COLO829 (cell line): ENCODE data around the gene NHLRC4.

ENCODE experiments used
- DNase-seq: peaks from one replicate; pipeline ENCODE4 v3.0.0; 2012; ENCODE audit warnings: low spot score

Gene NHLRC4

GRCh38 chr16:566475-567372, at the start of gene NHLRC4:
NHLRC4 (plus strand) TSS chr16:567005; CDS start chr16:568048, 1,043 bp downstream.
- peak; percentile 74 for DNase-seq

GRCh38 chr16:518858-519257, 47.9 kb upstream of the NHLRC4 start:
- DNase-seq: no peak

- no peak for DNase-seq
Measured at GRCh38 chr16:519425-519824, 47.4 kb upstream of the NHLRC4 start.

DNA sequence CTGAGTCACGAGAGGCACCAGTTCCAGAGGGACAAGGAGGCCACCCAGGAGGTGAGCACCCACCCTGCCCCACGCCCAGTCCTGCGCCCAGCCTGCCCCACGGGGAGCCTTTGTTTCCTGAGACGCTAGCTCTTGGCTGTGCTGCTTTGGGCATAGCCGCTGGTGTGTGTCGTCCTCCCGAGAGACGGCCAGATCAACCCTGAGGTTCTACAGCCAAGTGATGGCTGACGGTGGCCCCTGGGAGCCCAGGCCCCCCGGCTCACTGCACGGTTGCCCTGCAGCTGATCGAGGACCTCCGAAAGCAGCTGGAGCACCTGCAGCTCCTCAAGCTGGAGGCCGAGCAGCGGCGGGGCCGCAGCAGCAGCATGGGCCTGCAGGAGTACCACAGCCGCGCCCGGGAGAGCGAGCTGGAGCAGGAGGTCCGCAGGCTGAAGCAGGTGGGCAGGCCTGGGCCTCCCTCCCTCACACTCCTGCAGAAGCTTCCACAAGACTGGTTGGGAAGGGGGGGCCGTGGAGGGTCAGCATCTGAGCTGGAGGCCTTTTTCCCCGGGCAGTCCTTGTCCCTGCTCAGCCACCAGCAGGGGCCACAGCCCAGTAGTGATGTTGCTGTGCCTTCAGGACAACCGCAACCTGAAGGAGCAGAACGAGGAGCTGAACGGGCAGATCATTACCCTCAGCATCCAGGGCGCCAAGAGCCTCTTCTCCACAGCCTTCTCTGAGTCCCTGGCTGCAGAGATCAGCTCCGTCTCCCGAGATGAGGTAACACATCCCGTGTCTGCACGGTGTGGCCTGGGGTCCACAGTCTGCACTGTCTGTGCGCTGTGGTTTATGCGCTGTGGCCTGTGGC, 46.7 kb upstream of the NHLRC4 start:
- DNase-seq: no peak

DNA sequence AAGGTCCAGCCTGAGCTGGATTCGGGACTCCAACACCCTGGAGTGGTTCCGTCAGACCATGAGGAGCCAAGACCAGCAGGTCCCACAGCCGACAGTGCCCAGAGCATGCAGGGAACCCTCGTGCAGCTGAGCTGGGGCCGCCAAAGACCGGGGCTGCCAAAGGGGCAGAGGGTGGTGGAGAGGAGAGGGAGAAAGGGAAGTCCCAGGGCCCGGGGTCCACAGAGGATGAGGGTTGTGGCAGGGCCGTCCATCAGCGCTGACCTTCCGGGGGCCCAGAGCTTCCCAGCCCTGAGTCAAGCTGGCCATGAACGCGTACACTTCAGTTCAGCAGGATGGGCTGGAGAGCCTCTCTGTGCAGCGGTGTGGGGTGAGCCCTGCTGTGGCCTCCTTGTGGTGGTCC, 46.0 kb upstream of the NHLRC4 start:
- DNase-seq: no peak

DNA sequence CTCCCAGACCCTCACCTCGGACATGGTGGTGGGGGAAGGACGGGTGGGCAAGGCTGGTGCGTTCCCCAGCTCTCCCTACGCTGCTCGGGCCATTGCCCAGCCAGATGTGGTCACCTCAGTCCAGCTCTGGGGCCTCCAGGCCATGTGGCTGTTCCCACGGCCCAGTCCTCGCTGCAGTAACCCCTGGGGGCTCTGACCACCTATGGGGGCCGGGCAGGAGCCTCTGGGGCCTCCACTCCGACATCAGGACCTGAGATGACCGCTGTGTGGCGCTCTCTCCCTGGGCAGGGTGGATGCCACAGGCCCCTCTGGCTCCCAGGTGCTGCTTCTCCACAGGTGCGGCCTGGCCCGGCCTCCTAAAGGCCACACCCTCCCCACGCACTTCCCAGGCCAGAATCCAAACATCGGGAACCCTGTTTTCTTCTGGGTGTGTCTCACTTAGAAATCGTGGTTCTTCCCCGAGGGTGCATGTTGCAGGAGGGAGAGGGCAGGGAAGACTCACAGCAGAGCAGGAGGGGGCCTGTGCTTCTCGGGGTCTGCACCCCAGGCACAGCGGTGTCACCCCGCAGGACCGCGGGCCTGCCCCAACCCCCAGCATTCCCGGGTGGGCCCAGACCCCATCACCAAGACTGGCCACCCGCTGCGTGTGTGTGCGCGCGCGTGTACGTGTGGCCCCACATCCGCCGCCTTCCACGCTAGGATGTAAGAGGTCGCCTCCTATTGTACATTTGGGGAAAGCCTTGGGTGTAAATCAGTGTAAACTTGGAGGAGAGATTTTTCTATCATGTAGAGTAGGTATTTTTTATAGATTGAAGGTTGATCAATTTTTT, 45.2 kb upstream of the NHLRC4 start:
- no peak for DNase-seq

DNA sequence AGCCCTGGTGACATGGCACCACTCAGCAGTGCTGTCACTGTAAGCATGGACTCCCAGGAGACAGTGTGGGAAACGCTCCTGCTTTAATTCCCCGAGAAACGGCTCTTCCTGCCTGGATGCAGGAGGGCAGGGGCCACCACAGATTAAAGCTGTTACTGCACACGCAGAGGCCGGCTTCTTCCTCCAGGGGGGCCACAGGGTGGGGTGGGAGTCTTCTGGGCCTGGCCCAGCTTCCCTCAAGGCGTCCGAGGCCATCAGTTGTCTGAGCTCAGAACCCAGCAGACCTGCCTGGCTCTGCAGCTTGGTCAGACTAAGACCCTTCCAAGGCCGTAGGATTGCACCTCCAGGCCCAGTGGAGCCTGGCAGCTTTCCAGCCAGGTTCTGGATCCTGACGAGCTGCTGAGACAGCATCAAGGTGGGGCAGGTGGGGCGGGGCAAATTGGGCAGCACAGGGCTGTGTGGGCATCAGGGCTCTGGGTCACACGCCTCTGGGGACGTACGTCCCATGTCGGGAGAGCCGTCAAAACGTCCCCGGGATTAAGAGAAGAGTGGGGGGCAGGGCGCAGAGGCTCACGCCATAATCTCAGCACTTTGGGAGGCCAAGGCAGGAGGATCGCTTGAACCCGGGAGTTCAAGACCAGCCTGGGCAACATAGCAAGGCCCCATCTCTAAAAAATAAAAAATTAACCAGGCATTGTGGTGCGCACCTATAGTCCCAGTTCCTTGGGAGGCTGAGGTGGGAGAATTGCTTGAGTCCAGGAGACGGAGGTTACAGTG, 44.3 kb upstream of the NHLRC4 start:
- DNase-seq: no peak

DNA sequence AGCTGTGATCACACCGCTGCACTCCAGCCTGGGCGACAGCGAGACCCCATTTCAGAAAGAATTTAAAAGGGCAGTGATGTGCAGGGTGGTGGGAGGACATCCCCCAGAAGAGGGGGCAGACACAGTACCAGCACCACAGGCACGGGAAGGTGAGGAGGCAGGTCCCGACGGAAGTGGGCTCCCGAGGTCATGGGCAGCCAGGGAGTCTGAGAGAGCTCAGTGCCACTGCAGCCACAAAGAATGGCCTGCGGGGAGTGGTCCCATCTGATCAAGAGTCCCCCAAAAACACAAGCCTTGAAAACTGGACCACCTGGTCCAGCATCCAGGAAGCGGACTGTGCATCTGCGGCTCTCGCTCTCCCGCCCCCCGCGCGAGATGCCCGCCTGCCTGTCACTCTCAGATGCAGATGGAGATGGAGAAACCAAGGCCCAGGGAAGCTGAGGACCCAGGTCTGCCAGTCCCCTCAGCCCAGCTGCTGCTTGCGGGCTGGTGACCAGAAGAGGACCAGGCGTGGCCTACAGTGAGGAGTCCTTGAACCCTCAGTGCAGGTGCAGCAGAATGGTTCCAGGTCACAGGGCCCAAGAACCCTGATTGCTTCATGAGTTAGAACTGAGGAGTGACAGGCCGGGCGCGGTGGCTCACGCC, 43.6 kb upstream of the NHLRC4 start:
- DNase-seq: no peak

GRCh38 chr16:524274-525040, 42.3 kb upstream of the NHLRC4 start:
- DNase-seq: no peak

GRCh38 chr16:525123-525519, 41.7 kb upstream of the NHLRC4 start:
- DNase-seq: no peak

DNA sequence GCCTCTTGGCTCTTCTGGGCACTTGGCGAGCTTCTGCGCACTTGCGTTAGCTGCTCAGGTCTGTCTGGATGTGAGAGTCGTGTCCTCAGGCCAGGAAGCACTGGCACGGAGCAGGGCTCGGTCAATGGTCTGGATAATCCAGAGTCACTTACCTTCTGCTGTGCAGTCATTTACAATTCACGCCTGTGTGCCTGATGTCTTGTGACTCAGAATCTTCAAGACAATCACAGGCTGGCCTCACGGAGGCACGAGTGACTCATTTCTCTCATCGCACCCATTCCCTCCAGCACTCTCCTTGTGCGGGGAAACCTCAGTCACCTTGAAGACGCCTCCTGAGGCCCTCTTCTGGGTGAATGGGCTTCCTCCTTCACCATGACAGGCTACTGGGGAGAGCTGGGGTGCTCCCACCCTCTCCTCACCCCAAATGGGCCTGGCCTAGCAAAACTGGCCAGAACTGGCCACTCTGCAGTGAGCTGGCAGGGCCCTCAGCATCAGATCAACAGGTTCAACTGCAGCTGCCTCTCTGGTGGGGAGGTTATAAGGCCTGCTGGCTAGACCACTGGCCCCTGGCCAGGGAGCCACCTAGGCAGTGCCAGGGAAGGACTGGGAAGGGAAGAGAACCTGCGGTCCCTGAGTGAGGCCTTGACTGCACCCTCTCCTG, 41.2 kb upstream of the NHLRC4 start:
- DNase-seq: peak; percentile 65

DNA sequence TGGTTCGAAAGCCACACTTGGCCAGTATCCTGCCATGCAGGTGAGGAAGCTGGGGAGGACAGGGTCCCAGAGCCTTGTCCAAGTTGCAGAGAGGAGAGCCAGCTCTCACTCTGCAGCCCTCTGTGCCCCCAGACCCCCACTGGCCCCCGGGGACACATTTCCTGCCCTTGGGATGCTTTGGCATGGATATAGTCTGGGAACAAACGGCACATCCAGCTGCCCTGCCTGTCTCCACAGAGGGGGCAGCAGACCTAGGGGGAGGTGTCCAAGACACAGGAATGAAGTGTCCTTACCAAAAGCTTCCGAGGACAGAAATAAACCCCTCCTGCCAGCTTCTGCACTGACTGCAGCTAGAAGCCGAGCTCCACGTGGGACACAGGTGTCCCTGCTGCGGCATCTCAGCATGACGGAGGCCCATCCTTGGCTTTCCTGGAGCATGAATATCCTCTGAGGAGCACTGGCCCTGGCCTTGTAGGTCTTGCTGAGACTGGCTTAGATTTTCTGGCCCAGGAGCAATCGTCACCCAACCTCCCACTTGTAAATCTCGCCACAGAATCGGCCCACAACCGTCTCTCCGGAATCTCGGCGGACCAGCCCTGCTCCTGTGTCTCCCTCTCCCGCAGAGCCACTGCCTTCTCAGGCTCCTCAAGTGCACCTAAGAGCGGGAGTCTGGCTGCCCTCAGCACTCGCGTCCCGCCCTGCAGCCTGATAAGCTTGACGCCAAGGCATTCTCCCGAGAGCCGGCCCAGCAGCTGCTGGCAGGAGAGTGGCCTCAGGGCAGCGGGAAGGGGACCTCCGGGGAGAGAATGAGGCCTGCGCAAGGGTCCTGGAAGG, 40.4 kb upstream of the NHLRC4 start:
- DNase-seq: no peak

GRCh38 chr16:527015-527903, 39.5 kb upstream of the NHLRC4 start, which contains the start of gene CAPN15:
CAPN15 (plus strand) TSS chr16:527712; CDS start chr16:546839, 19,127 bp downstream.
- DNase-seq: peak; percentile 60

DNA sequence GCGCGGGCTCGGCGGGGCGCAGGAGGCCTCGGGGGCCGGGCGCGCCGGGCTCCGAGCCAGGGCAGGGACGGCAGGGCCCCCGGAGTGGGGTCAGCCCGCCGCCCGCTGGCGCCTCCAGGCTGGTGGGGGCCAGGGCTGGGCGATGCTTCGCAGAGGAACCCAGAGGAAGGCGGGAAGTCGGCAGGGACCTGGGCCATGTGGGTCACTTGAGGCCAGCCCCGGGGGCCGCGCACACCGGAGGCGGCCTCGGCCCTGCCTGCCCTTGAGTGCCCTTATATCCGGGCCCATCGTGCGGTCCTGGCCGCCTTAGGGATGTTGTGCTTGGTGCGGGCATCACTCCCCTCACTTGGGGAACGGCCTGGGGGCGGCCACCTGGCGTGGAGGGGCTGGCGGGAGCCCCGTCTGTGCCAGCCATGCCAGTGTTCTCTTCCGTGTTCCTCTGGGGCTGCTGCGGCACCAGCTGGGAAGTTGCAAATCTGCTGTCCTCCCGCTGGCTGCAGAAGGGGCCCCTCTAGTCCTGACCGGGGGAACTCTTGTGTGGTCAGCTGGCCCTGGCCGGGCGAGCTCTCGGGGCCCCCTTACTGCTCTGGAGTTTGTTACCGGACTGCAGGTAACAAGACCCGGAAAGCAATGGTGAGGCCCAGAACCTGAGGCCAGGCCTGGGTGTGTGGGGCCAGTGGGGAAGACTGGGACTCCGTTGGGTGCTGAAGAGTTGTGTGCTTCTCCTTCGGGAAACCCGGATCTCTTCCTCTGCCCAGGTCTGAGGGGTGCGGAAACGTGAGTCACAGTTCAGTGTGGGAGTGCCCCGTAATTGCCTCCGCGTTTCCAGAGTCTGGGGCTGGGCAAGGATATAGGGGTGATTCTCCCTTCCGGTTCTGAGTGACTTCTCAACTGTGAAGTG, 38.4 kb upstream of the NHLRC4 start:
- no peak for DNase-seq

DNA sequence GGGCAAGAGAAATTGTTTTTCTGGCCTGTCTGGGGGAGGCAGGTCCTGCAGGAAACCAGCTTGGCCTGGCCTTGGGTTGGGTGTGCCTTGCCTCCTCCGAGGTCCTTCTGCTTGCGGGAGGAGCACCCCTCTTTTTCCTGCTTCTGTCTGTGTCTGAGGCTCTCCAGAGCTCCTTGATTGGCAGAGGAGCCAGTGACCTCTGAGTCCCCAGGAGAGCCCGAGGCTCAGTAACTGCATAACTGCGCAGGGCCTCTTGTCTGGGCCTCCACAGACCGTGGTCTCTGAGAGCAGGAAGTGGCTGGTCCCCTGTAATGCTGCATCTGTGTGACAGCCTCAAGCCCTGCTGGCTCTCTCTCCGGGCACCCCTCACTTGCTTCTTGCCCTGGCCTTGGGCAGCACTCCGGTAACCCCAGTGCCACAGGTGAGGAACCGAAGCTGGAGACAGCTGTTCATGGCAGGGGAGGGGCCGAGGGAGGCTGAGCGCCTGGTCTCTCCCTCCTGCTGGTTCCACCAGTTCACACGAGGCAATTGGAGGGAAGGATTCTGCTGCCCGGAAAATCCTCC, 37.7 kb upstream of the NHLRC4 start:
- no peak for DNase-seq
